GM12878 (cell line): Measurements from ENCODE around the gene SPACDR. TPM values are rescaled to one million over a fixed set of nuclear protein-coding genes. Genes with fewer than 3 reads are reported as not detected.

Experiments used
- ATAC-seq: fragments of 200-7000 bp; cut with Tn5 transposase; 3 replicates; pipeline ENCODE4 v1.9.1; 2020; ENCODE audit warnings: mild to moderate bottlenecking, moderate library complexity
- BruUV-seq: library from RNA; stranded (reverse); fragments of 400-500 nt; replicated peaks from 2 replicates; lab custom pipeline; 2021; lab: Mats Ljungman, UMichigan
- CTCF ChIA-PET: fragments of 300-600 bp; sonication (Branson Sonifier 250); formaldehyde crosslinking; extraction: SDS; loops from one replicate; lab custom pipeline; 2021; ENCODE audit warnings: inconsistent platforms; lab: Yijun Ruan, JAX
- POLR2A ChIA-PET: fragments of 350-600 bp; formaldehyde crosslinking; extraction: SDS; loops from one replicate; lab custom pipeline; 2021; ENCODE audit warnings: inconsistent platforms; lab: Charles Lee
- RAD21 ChIA-PET: fragments of 300-600 bp; sonication (Branson Sonifier 250); formaldehyde crosslinking; loops from one replicate; lab custom pipeline; 2023; ENCODE audit warnings: antibody characterized with exemption; ENCODE audit not compliant: unreplicated experiment; lab: Charles Lee
- SMC1A ChIA-PET: fragments of 300-600 bp; sonication (Branson Sonifier 250); formaldehyde crosslinking; loops from one replicate; lab custom pipeline; 2023; ENCODE audit not compliant: unreplicated experiment, uncharacterized antibody; lab: Charles Lee
- DNase-seq: peaks from one replicate; pipeline ENCODE4 v3.0.0-alpha.2; 2011; ENCODE audit warnings: low read depth, low spot score
- FAIRE-seq: peaks from 3 replicates; lab custom pipeline; 2011; peaks lifted over from hg19 to GRCh38; lab: Jason Lieb, UNC
- H2AFZ ChIP-seq: 2 replicates; pipeline ENCODE4 v1.6.0; 2011; ENCODE audit warnings: low read depth, low read length, control low read depth; ENCODE audit not compliant: control insufficient read depth
- H3K27ac ChIP-seq: 2 replicates; pipeline ENCODE4 v1.5.1; 2011; ENCODE audit warnings: control low read depth; ENCODE audit not compliant: control insufficient read depth, insufficient read depth
- H3K27me3 ChIP-seq, 2 experiments: replicated peaks in 1 of 2; 2 replicates each; pipeline versions ENCODE4 v1.6.0 to v1.6.1; 2011; ENCODE audit warnings: low read length in 1 of 2; ENCODE audit not compliant: control insufficient read depth in 2 of 2, insufficient read depth in 2 of 2
- H3K36me3 ChIP-seq, 2 experiments: 2 replicates each; pipeline ENCODE4 v1.5.1; 2011; ENCODE audit warnings: low read length in 1 of 2; ENCODE audit not compliant: control insufficient read depth in 2 of 2, insufficient read depth in 2 of 2
- H3K4me1 ChIP-seq: 2 replicates; pipeline ENCODE4 v1.6.1; 2011; ENCODE audit warnings: mild to moderate bottlenecking, low read length, moderate library complexity, mixed read lengths; ENCODE audit not compliant: control insufficient read depth, insufficient read depth
- H3K4me2 ChIP-seq: 2 replicates; pipeline ENCODE4 v1.6.0; 2011; ENCODE audit warnings: control low read depth; ENCODE audit not compliant: control insufficient read depth, insufficient read depth
- H3K4me3 ChIP-seq: fragments of 200-600 bp; sonication (generic); 2 replicates; pipeline ENCODE4 v1.5.1; 2016
- H3K79me2 ChIP-seq: 2 replicates; pipeline ENCODE4 v1.6.0; 2011; ENCODE audit warnings: low read length; ENCODE audit not compliant: control insufficient read depth, insufficient read depth
- H3K9ac ChIP-seq: 2 replicates; pipeline ENCODE4 v1.8.0; 2011; ENCODE audit warnings: low read length, control low read depth, mixed read lengths; ENCODE audit not compliant: control insufficient read depth, insufficient read depth
- H3K9me3 ChIP-seq: replicated peaks from 3 replicates; pipeline ENCODE4 v1.5.1; 2011; ENCODE audit warnings: mild to moderate bottlenecking, low read length; ENCODE audit not compliant: control insufficient read depth, insufficient read depth
- H4K20me1 ChIP-seq: 2 replicates; pipeline ENCODE4 v1.6.0; 2011; ENCODE audit not compliant: control insufficient read depth, insufficient read depth
- CHD4 ChIP-seq: fragments of 200-600 bp; sonication (generic); IDR thresholded peaks from 2 replicates; pipeline ENCODE4 v1.6.1; 2016; ENCODE audit warnings: mild to moderate bottlenecking
- DPF2 ChIP-seq: fragments of 450-650 bp; IDR thresholded peaks from 2 replicates; pipeline ENCODE4 v1.6.1; 2017; ENCODE audit warnings: mild to moderate bottlenecking
- EP300 ChIP-seq, 2 experiments: fragments of 150-350 bp in 1 of 2; IDR thresholded peaks; 2 replicates each; pipeline ENCODE4 v1.6.1; 2011 to 2012; ENCODE audit warnings: low read depth in 2 of 2, low read length in 2 of 2, borderline replicate concordance in 1 of 2, improper control_type of control experiment in 1 of 2, inconsistent platforms in 1 of 2; ENCODE audit not compliant: control insufficient read depth in 1 of 2
- ESRRA ChIP-seq: IDR thresholded peaks from 2 replicates; pipeline ENCODE4 v1.6.1; 2012; ENCODE audit warnings: mild to moderate bottlenecking, low read length, improper control_type of control experiment
- ETV6 ChIP-seq, 2 experiments: fragments of 450-650 bp in 1 of 2; IDR thresholded peaks in 1 of 2; conservative IDR thresholded peaks in 1 of 2; 2 replicates each; pipeline ENCODE4 v1.6.1; 2014; ENCODE audit warnings: antibody characterized with exemption in 1 of 2, borderline replicate concordance in 1 of 2, low read depth in 1 of 2, mild to moderate bottlenecking in 1 of 2, moderate library complexity in 1 of 2
- RBBP5 ChIP-seq: fragments of 200-600 bp; sonication (generic); conservative IDR thresholded peaks from 2 replicates; pipeline ENCODE4 v1.6.1; 2016
- RCOR1 ChIP-seq: conservative IDR thresholded peaks from 2 replicates; pipeline ENCODE4 v1.6.1; 2012; ENCODE audit warnings: low read depth, low read length, improper control_type of control experiment
- TAF1 ChIP-seq: IDR thresholded peaks from 2 replicates; pipeline ENCODE4 v1.6.1; 2011; ENCODE audit warnings: mild to moderate bottlenecking, low read depth, low read length, borderline replicate concordance
- TARDBP ChIP-seq: IDR thresholded peaks from 2 replicates; pipeline ENCODE4 v1.6.1; 2016; ENCODE audit warnings: borderline replicate concordance
- WRNIP1 ChIP-seq: IDR thresholded peaks from 2 replicates; pipeline ENCODE4 v1.6.1; 2011; ENCODE audit warnings: low read depth, low read length, improper control_type of control experiment, borderline replicate concordance
- ZNF384 ChIP-seq: IDR thresholded peaks from 2 replicates; pipeline ENCODE4 v1.6.1; 2012; ENCODE audit warnings: low read depth, mild to moderate bottlenecking, low read length, improper control_type of control experiment, borderline replicate concordance
- in situ Hi-C: fragments of 300-500 bp; cut with MboI; formaldehyde crosslinking; loops from 9 replicates; pipeline ENCODE4 v1.14.3; 2018; ENCODE audit warnings: mixed read lengths
- intact Hi-C: fragments of 100-400 bp; cut with micrococcal nuclease; formaldehyde crosslinking; loops from one replicate; pipeline ENCODE4 v1.14.2; 2022; ENCODE audit not compliant: unreplicated experiment
- polyA plus RNA-seq, 11 experiments: library from polyadenylated mRNA; depleted of rRNA in 4 of 11; unstranded in 6 of 11; stranded (reverse) in 5 of 11; fragments of >200 nt; fragmentation: Nextera tagmentation in 4 of 11; fragmentation: Illumina TruSeq in 1 of 11; extraction: Ambion mirVana in 4 of 11; extraction: Trizol in 1 of 11; gene quantifications; 1 replicate in 1 of 11; 2 replicates in 10 of 11; pipeline versions ENCODE4 v1.2.1 to v1.2.3, GENCODE V29; 2011 to 2016; ENCODE audit warnings: inconsistent platforms in 2 of 11, missing spikeins in 2 of 11, low read depth in 1 of 11
- total RNA-seq, 4 experiments: library from RNA; depleted of rRNA in 3 of 4; stranded (reverse); fragments of >200 nt in 3 of 4; fragmentation: Illumina TruSeq in 1 of 4; extraction: Trizol in 1 of 4; gene quantifications; 2 replicates each; pipeline versions ENCODE4 v1.2.1 to v1.2.3, GENCODE V29; 2013 to 2021

Gene SPACDR
- total and polyA plus RNA-seq, 10 of the 15 experiments (the other 5 are each of a cell fraction or from before 2014, with no cell fraction given), result 0.18 to 1.5 (median 0.63) TPM

GRCh38 chr7:100426516-100426915 is 37.5 kb downstream of the SPACDR start:
- FAIRE-seq (no peak), DNase-seq (no peak), ATAC-seq (no peak)
- in situ Hi-C loops (no loop called here), intact Hi-C loops (no loop called here)
- TF ChIP-seq TARDBP (no peak), TAF1 (no peak), EP300 (IDR thresholded peaks at IDR 0.05; ENCODE audit: borderline replicate concordance in 1 of 2, control insufficient read depth in 1 of 2, low read depth in 2 of 2, low read length in 2 of 2) (no peak), ESRRA (no peak), ETV6 (conservative IDR thresholded peaks at IDR 0.05 in 1 of 2, IDR thresholded peaks at IDR 0.05 in 1 of 2; ENCODE audit: borderline replicate concordance in 1 of 2, low read depth in 1 of 2) (no peak), RCOR1 (no peak), RBBP5 (no peak), DPF2 (no peak), CHD4 (no peak), ZNF384 (no peak), WRNIP1 (no peak)
- Histone ChIP-seq H3K27ac (no peak overlapping the region), H3K4me2 (no peak overlapping the region), H3K9me3 (no peaks in the 10 kb centered on the region), H3K4me3 (no peak overlapping the region), H3K4me1 (peaks cover 22% of the 10 kb centered on the region), H4K20me1 (no peaks in the 10 kb centered on the region), H3K79me2 (peaks cover 22% of the 10 kb centered on the region), H3K36me3 (peaks cover 0 to 3% of the 10 kb centered on the region in 2 experiments; a peak in 2 of 4 replicates), H3K27me3 (no peaks in the 10 kb centered on the region), H2AFZ (no peak overlapping the region), H3K9ac (no peak overlapping the region)
- POLR2A ChIA-PET, result interaction anchor here (0.7 kb wide), 2 partner anchors 49 to 297 kb away, joined by 3 to 5 read pairs; no protein-coding TSS in a partner anchor
- BruUV-seq, result no TSS peak
- SMC1A ChIA-PET, result no interaction called here
- RAD21 ChIA-PET, result no interaction called here
- CTCF ChIA-PET, result no interaction called here
